NCI-H524 treated with DMSO at 0.1 percent for 48 hours (cell line): Measurements from ENCODE around the gene ARMC6.

Source experiments
- DNase-seq: peaks from one replicate; lab custom pipeline; 2025; lab: John Stamatoyannopoulos, UW

Gene ARMC6

DNA sequence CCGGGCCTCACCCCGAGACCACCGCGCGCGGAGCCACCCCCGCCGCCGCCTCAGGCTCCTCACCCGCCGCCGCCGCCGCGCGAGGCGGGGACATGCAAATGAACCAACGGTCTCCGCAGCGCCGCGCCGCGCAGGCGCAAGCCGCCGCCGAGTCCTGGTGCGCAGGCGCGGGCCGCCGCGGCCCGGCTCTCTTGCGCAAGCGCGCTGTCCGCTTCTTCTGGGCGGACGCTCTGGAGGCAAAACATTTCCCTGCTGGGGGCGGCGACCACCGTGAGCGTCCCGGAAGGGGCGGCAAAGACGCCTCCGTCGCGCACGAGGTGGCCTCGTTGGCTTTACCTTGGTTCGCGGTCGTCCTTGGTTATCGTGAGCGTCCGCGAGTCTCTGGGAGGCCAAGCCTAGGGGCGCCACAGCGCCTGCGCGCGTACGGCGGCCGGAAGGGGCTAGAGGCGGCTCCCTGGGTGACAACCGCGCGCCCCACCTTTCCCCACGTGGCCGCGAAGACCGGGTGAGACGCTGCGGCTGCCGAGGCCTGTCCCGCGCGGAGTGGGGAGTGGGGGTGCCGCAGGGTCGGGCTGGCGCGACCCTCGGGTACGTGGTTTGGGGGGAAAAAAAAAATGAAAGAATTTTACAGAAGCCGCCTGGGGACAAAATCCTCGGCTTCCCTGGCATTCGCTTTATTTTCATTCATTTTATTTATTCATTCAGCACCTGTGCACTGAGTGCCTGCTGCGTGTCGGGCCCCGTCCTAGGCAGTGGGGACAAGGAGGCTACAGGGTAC is at the start of gene ARMC6, which contains the start of gene SUGP2:
ARMC6 (plus strand) TSS at position 178 of the 778 bp plus-strand sequence. CDS start 607 bp downstream, outside the sequence.
SUGP2 (minus strand) TSS at position 92 of the 778 bp plus-strand sequence. CDS start 2,446 bp downstream, outside the sequence.
- peak; percentile 32 for DNase-seq

DNA sequence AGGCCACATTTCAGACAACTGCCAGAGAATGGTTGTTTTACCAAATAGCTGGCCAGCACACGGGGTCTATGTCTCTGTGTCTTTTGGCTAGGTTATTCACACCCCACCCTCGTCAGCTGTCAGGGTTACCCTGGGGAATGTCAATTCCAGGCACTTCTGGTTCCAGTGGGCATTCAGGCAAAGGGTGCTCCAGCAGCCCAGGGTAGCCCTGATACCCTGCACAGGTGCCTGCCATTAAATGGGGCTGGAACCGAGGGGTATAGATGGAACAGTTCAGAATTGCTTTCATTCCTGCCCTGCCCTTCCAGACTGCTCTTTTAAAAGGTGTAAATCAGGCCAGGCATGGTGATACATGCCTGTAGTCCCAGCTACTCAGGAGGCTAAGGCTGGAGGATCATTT is 49.2 kb upstream of the ARMC6 start:
- DNase-seq, result no peak

DNA sequence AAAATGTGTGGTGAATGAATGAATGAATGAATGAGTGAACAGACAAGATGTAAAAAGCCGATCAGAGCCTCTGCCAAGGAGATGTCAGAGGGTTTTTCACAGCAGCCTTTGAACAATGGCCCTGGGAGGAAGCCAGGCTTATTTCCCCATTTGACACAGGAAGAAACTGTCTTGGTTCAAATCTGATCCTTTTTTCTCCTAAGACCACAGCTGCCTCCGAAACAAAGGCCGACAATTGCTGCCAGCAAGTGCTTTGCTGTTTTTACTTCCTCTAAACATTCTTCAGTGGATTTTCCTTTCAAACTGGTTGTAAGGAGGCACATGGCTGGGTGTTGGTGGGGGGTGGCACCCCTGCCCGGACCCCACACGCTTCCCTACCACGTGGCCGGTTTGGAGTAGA is 48.1 kb upstream of the ARMC6 start:
- DNase-seq, result no peak

DNA sequence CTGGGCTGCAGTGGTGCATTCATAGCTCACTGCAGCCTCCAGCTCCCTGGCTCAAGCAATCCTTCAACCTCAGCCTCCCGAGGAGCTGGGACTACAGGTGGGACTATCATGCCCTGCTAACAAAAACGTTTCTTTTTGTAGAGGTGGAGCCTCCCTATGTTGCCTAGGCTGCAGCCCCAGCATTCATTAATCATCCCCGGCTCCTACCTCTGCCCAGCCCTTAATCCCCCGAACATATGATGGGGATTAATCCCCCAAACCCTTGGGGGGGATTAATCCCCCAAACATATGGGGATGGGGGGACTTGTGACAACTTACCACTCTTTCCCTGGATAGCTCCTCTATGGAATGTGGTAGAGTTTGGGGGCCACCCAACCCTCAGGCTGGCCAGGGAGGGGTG is 45.9 kb upstream of the ARMC6 start:
- DNase-seq, result peak; percentile 82

DNA sequence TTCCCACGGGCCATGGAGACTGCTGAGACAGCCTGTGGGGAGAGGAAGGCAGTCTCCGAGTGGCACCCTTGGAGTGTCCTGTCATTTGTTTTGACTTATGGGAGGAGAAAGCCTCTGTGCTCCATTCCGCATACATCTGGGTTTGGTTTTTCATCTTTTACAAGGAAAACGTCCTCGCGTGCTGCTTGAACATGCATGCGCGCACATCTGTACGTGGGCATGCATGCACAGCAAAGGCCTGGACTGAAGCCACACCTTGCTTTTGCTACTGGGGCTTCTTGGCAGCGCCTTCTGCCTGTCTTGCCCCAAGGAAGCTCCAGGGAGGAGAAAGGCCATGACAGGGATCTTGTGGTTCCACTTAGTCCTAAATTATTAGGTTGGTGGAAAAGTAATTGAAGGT is 44.1 kb upstream of the ARMC6 start:
- DNase-seq, result no peak

DNA sequence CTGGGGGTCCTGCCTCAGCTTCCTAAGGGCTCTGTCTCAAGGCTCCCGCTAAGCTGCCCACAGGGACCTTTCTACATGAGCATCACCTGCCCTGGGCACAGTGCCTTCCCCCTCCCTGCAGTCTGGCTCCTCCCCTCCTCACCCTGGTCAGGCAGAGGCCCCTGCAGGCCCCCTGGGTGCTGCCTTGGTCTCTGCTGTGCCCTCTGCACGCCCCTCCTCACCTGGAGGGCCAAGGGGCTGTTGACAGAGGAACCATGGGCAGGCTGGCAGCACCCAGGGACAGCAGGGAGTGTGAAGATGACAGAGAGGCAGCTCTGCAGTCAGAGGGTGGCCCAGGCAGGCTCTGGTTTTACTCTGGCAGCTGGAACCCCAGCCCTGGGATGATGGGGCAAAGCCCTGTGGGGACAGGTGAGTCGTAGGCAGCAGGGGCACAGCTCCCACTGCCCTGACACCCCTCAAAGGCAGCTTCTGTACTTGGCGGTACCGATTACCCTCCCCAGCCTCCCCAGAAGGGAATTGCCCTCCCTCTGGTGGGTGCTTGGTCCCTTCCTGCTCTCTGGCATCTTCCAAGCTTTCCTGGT is 43.2 kb upstream of the ARMC6 start:
- DNase-seq, result no peak

DNA sequence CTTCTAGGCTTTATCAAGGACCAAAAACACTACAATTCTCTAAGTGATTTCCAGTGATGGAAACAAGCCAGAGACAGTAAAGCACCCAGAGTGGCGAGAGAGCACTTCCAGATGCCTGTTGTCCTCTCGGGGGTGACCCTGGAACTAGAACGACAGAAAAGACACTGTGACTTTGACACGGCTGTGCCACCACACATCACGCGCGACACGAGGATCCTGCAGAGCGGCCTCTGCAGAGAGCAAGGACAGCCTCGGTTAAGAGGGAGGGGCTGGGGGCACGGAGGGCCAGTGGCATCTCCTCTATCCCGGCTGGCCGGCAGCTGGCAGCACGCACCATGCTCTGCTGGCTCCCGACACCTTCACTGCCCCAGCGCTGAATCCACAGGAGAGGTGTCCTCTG is 42.4 kb upstream of the ARMC6 start:
- DNase-seq, result no peak

DNA sequence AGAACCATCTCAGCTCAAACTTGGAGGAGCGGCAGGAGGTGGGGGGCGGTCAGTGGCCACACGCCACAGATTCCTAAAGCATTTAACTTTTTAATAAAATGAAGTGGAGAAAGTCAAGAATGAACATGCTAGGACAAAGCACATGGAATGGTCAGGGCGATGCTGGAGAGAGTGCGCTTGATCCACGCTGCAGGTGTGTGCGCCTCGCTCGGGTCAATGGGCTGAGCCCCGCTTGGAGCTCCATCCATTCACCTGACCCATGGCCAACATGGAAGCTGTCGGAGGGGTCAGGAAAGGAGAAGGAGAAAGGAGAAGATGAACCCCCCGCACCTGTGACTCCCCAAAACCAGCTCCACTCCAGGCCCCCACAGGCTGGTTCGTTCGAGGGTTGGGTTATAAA is 41.9 kb upstream of the ARMC6 start:
- no peak for DNase-seq

DNA sequence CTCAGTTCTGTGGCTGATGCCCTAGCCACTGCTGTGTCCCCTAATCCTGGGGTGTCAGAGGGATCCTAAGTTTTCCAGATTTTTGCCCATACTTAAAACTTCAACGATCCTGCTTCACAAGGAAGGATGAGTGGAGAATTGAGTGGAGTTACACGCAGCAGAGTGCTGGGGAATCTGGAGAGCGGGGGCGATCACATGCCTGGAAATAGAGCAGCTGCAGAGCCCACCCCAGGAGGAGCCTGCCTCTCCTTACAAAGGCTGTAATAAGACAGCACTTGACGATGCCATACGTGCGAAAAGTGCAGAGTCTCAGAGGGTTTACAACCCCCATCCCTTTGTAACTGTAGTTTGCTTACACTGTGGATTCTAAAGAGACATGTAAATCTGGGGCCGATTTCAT is 40.7 kb upstream of the ARMC6 start:
- peak; percentile 76 for DNase-seq

DNA sequence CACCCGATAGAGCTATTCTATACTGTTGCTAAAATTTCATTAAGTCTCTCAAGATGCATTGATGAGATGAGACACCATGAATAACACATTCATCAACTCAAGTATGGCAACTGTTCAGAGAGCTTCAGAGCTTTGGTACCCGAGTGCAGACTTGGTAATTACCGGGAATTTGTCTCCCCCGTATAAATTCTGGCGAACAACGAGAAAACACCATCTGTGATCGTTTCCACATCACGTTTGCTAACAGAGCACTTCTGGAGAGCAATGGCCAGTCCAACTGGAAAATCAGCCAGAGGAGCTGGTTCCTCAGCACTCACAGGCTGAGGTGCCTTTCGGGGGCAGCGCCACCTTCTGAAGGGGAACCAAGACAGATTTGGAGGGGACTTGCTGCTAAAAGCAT is 40.3 kb upstream of the ARMC6 start:
- peak; percentile 71 for DNase-seq

DNA sequence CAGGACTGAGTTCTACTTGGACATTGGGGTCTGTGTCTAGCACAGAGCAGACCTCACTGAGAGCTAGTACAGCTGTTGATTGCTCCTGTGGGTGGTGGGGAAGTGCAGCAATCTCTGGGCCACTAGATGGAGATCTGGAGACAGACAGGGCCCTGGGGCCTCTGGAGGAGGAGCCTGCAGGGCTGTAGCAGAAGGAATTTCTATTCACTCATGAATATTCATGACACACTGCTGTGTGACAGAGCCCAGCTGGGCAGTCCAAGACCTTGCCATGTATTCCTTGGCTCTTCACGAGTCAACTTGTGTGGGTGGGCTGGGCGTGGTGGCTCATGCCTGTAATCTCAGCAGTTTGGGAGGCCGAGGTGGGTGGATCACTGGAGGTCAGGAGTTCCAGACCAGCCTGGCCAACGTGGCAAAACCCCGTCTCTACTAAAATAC is 37.6 kb upstream of the ARMC6 start:
- DNase-seq, result peak; percentile 83

DNA sequence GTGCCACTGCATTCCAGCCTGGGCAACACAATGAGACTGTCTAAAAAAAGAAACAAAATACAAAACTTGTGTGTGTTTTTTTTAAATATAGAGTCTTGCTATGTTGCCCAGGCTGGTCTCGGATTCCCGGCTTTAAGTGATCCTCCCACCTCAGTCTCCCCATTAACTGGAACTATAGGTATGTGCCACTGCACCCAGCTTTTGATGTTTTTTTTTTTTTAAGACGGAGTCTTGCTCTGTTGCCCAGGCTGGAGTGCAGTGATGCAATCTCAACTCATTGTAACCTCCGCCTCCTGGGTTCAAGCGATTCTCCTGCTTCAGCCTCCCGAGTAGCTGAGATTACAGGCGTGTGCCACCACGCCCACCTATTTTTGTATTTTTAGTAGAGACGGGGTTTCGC is 37.1 kb upstream of the ARMC6 start:
- no peak for DNase-seq

DNA sequence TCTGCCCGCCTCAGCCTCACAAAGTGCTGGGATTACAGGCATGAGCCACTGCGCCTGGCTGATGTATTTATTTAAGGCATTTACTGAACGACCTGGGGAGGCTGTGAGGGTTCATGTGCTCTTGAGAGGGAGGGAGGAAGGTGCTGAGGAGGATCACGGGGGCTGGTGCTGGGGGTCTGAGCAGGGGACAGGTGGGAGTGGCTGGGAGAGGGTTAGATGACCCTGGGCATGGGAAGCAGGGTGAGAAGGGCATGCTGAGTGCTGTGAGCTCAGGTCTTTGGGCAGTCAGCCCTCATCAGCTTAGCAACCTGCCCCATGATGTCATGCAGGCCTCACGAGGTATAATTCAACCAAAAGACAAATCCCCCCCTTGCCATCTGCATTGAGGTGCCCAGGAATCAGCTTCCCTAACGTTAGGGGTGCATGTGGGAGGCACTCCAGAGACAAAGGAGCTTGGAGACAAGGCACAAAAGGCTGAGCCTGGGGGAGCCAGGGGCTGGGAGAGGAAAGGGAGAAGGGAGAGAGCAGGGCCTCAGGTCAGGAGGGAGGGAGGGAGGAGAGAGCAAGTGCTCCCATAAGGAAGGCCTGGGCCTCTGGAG is 36.5 kb upstream of the ARMC6 start:
- no peak for DNase-seq

DNA sequence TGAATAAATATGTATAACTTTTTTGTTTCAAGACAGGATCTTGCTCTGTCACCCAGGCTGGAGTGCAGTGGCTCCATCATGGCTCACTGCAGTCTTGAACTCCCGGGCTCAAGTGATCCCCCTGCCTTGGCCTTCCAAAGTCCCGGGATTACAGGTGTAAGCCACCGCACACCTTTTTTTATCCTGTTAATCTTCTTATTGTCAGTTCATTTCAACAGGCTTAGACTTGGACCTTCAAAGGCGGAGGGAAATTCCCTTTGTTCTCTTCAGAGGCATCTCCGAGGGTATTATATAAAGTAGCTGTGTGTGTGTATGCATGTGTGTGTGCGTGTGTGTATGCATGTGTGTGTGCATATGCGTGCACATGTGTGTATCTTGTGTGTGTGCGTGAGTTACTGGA is 35.1 kb upstream of the ARMC6 start:
- DNase-seq, result no peak

DNA sequence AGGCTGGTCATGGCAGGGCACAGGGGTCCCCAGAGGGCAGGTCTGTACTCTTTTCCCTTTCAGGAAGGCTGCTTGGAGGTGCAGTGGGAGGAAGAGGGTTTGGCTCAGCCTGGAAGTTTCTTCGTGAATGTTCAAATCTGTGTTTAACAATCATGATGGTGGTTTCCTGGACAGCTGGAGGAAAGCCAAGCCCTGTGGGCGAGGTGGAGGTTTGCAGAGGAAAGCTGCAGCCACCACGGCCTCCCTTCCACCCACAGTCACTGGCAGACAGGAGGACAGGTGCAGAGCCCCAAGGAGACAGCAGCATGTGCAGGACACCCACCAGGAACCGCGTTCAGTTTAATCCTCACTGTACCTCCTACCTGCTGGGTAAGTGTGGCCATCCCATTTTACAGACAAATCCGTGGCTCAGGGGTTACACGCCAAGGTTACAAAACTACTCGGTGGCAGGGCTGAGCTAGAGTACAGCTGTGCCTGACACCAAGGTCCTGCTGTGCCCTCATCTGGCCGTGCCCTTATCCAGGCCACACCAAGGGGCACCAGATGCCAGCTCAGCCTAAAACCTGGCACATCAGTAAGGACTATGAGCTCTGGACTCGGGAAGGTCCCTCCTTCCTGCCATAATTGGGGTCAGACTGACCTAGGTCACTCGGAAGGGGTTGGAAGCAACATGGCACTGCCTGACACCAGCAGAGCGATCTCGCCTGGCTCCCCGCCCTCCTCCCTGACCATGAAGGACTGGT is 34.2 kb upstream of the ARMC6 start:
- DNase-seq, result no peak

DNA sequence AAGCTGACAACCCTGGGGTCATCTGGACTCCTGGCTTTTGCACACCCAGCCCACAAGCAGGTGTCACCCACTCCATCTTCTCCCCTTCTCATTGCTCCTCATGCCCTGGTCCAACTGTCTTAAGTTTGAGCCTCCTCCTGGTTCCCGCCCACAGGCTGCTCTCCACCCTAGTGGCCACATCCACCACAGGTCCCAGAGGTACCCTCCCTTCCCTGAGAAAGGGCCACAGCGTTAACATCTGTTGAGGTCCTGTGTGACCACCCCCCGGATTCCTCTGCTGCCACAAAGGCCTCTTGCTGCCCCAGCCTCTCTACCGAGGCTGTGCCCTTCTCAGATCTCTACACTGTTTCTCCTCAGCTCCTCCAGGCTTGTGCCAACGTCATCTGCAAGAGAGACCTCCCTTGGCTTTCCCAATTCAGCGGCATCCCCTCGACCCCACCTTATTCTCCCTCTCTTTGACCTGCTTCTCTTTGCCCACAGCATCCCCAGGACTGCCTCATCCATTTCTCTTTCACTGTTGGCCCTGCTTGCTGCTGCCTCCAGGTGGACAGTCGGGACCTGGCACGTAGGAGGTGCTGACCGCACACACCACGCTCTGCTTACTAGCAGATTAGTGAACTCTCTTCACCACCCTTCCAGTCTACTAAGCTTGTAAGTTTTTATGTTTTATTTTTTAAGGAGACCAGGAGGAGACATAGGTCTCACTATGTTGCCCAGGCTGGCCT is 33.3 kb upstream of the ARMC6 start:
- no peak for DNase-seq

DNA sequence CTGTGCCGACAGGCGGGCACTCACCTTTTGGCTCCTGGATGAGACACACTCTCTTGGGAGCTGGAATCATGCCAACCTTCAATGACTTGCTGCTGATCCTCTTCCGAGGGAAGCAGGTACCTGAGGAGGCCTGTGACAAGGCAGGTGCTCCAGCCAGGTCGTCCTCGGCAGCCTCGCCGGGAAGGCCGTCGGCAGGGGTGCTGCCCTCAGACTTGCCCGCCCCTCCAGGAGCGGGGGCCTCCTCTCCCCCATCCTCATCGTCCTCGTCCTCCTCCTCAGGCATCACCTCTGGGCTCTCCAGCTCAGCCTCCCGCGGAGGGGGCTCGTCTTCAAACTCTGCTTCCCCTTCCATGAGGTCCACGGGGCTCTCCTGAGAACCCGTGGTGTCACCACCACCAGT is 29.3 kb upstream of the ARMC6 start:
- no peak for DNase-seq

DNA sequence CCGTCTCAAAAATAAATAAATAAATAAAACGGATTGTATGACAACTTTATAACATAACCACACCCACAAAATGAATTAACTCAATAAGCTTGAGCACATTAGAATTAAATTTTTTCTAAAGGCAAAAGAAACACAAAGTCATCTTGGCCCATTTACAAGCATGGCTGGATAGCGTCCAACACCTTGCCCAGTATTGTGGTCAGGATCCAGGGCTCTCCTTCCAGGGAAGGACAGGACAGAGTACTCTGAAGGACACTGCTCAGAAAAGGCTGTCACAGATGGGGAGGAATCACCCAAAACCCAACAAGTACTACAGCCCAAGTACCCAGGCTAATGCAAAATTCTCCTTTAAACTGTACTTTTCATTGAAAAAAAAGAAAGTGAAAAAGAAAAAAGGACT is 27.2 kb upstream of the ARMC6 start:
- no peak for DNase-seq

DNA sequence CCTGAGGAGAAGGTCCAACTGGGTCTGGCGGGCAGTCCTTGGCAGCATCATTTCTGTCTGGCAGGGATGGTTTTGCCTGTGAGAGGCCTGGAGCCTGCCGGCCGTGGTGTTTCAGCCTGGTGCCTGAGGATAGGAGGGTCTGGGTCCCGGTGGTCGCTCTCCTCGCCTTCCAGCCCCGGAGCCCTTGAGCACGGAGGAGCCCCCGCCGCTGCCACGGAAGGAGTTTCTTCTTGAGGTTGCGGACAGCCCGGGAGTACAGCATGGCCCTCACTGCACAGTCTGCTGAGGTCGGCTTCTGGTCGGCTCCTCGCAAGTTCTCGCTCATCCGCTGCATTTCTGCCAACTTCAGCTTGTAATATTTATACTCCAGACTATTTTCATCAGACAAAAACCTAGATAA is 23.5 kb upstream of the ARMC6 start:
- no peak for DNase-seq

DNA sequence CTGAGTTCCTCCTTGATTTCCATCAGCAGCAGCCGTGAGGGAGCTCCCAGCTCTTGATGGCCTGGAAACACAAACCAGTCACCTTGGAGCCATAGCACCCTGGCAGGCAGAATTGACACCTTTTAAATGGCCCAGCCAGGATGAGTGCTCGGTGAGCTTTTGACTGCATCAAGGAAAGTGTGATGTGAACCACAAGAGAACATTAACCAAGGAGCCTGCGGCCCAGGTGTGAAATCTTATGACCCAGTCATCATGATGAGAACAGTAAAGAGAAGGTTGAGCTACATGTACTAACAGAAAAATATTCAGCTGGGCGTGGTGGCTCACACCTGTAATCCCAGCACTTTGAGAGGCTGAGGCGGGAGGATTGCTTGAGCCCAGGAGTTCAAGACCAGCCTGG is 22.9 kb upstream of the ARMC6 start:
- DNase-seq, result no peak

DNA sequence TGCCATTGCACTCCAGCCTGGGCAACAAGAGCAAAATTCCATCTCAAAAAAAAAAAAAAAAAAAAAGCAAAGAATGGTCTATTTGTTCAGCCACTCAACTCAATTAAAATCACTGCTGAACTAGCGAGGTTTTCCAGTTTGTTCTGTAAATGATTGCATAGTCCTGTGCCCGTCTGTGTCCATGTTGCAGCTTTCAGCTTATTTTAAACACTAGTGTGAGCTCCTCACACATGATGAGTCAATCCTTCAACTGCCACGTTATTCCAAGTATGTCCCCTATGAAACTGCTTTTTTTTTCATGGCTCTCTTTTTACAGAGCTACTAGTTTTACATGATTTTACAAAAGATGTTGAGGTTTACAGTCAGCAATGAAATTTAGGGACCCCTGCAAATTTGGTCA is 12.3 kb upstream of the ARMC6 start:
- no peak for DNase-seq

DNA sequence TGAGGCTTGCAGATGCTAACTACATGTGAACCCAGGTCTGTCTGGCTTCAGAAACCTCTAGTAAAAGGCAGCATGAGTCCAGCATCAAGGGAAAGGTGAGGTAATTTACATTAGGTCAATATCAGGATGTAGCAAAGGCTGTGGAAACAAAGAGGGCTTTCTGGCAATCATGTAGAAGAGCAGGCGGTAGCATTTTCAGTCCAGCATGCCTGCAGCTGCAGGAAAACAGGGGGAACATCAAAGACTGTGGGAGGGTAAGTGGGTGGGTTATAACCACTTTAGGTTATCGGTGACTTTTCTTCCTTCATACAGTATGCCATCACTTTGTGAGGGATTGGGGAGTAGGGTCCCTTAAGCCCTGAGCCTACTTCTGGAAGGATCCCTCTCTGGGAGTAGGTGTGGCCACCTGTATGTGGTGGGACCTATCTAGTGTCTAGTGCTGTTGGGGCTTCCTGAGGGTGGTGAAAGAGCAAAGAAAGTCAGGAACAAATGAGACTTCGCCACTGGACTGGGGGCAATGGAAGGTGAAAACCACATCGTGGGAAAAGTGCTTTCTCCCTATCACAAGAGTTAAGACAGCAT is 10.9 kb upstream of the ARMC6 start:
- no peak for DNase-seq
